HCT116 (cell line): Measurements from ENCODE around the gene SUGCT. TPM values are rescaled to one million over a fixed set of nuclear protein-coding genes. Genes with fewer than 3 reads are reported as not detected.

Source experiments
- ATAC-seq: fragments of 200-7000 bp; cut with Tn5 transposase; 2 replicates; pipeline ENCODE4 v1.9.1; 2020; ENCODE audit warnings: mild to moderate bottlenecking, moderate library complexity
- BruUV-seq: library from RNA; stranded (reverse); fragments of 400-500 nt; replicated peaks from 2 replicates; lab custom pipeline; 2021; lab: Mats Ljungman, UMichigan
- CTCF ChIA-PET: fragments of 300-600 bp; sonication (Branson Sonifier 250); formaldehyde crosslinking; loops from one replicate; lab custom pipeline; 2021; ENCODE audit warnings: antibody characterized with exemption; lab: Charles Lee
- POLR2A ChIA-PET: fragments of 300-600, 350-600 bp; sonication (Branson Sonifier 250); formaldehyde crosslinking; loops from one replicate; lab custom pipeline; 2021; ENCODE audit warnings: antibody characterized with exemption; lab: Charles Lee
- RAD21 ChIA-PET, 2 experiments: fragments of 300-600 bp; sonication (Branson Sonifier 250); formaldehyde crosslinking; loops; one replicate each; lab custom pipeline; 2023; ENCODE audit warnings: low total read pairs in 2 of 2; ENCODE audit not compliant: uncharacterized antibody in 2 of 2, unreplicated experiment in 2 of 2, low non-redundant PET in 1 of 2; lab: Charles Lee
- DNase-seq: peaks from one replicate; pipeline ENCODE4 v3.0.0-alpha.2; 2010; ENCODE audit warnings: low read depth, low spot score
- H2AFZ ChIP-seq: fragments of 200-600 bp; shearing (Covaris generic), sonication (generic); 2 replicates; pipeline ENCODE4 v1.6.1; 2017; ENCODE audit warnings: low read depth, mixed run types, mixed read lengths, antibody characterized with exemption, low read length; ENCODE audit not compliant: poor library complexity, severe bottlenecking
- H3K27ac ChIP-seq: 2 replicates; pipeline ENCODE4 v1.5.1; 2012; ENCODE audit warnings: low read depth, low read length
- H3K27me3 ChIP-seq: fragments of 200-600 bp; sonication (generic); 2 replicates; pipeline ENCODE4 v1.6.1; 2016; ENCODE audit warnings: mixed run types, low read length, mixed read lengths; ENCODE audit not compliant: insufficient read depth
- H3K36me3 ChIP-seq, 2 experiments: fragments of 200-500 bp in 1 of 2; fragments of 200-600 bp in 1 of 2; sonication (Bioruptor generic) in 1 of 2; sonication (generic) in 1 of 2; 2 replicates each; pipeline versions ENCODE4 v1.5.1 to v1.6.1; 2014 to 2016; ENCODE audit warnings: low read length in 2 of 2, inconsistent platforms in 1 of 2, mixed read lengths in 1 of 2, mixed run types in 1 of 2; ENCODE audit not compliant: insufficient read depth in 2 of 2, control insufficient read depth in 1 of 2
- H3K4me1 ChIP-seq, 2 experiments: fragments of 200-600 bp in 1 of 2; sonication (generic) in 1 of 2; 2 replicates each; pipeline versions ENCODE4 v1.5.1 to v1.6.1; 2012 to 2017; ENCODE audit warnings: low read length in 2 of 2, inconsistent platforms in 1 of 2, mild to moderate bottlenecking in 1 of 2, mixed read lengths in 1 of 2, mixed run types in 1 of 2, moderate library complexity in 1 of 2; ENCODE audit not compliant: insufficient read depth in 2 of 2, control insufficient read depth in 1 of 2
- H3K4me2 ChIP-seq: fragments of 200-600 bp; sonication (generic); 2 replicates; pipeline ENCODE4 v1.6.1; 2017; ENCODE audit warnings: mixed run types, low read length, mixed read lengths
- H3K4me3 ChIP-seq, 2 experiments: fragments of 200-600 bp in 1 of 2; sonication (generic) in 1 of 2; replicated peaks in 1 of 2; 2 replicates each; pipeline ENCODE4 v1.5.1; 2011 to 2016; ENCODE audit warnings: low read length in 2 of 2, control low read depth in 1 of 2, low read depth in 1 of 2, mild to moderate bottlenecking in 1 of 2, mixed read lengths in 1 of 2, mixed run types in 1 of 2
- H3K79me2 ChIP-seq: fragments of 200-600 bp; sonication (generic); 2 replicates; pipeline ENCODE4 v1.6.1; 2017; ENCODE audit warnings: mild to moderate bottlenecking, mixed run types, low read length, moderate library complexity, mixed read lengths; ENCODE audit not compliant: insufficient read depth
- H3K9ac ChIP-seq: fragments of 200-600 bp; sonication (generic); 2 replicates; pipeline ENCODE4 v1.6.1; 2016; ENCODE audit warnings: low read length, mixed read lengths
- H3K9me2 ChIP-seq: fragments of 200-600 bp; sonication (generic), shearing (Covaris generic); 2 replicates; pipeline ENCODE4 v1.6.1; 2017; ENCODE audit warnings: mixed run types, mild to moderate bottlenecking, moderate library complexity; ENCODE audit not compliant: insufficient read depth
- H3K9me3 ChIP-seq, 2 experiments: fragments of 200-500 bp in 1 of 2; fragments of 200-600 bp in 1 of 2; sonication (Bioruptor generic) in 1 of 2; sonication (generic) in 1 of 2; 2 replicates each; pipeline ENCODE4 v1.6.1; 2014 to 2017; ENCODE audit warnings: low read length in 2 of 2, mixed read lengths in 2 of 2, inconsistent platforms in 1 of 2, low read depth in 1 of 2, mild to moderate bottlenecking in 1 of 2, mixed run types in 1 of 2, moderate library complexity in 1 of 2; ENCODE audit not compliant: control insufficient read depth in 1 of 2, insufficient read depth in 1 of 2
- H4K20me1 ChIP-seq: fragments of 200-600 bp; sonication (generic), shearing (Covaris generic); 2 replicates; pipeline ENCODE4 v1.6.1; 2017; ENCODE audit warnings: mixed run types, mild to moderate bottlenecking, moderate library complexity; ENCODE audit not compliant: insufficient read depth
- CEBPB ChIP-seq: IDR thresholded peaks from 2 replicates; pipeline ENCODE4 v1.6.1; 2012; ENCODE audit warnings: low read depth
- ELF1 ChIP-seq: IDR thresholded peaks from 2 replicates; pipeline ENCODE4 v1.6.1; 2012; ENCODE audit warnings: low read depth, borderline replicate concordance
- EZH2phosphoT487 ChIP-seq: fragments of 200-600 bp; IDR thresholded peaks from 2 replicates; pipeline ENCODE4 v1.6.1; 2018; ENCODE audit warnings: antibody characterized with exemption, borderline replicate concordance
- REST ChIP-seq: IDR thresholded peaks from 2 replicates; pipeline ENCODE4 v1.6.1; 2012; ENCODE audit warnings: low read depth
- SIN3A ChIP-seq: IDR thresholded peaks from 2 replicates; pipeline ENCODE4 v1.6.1; 2012; ENCODE audit warnings: low read depth
- SP1 ChIP-seq: IDR thresholded peaks from 2 replicates; pipeline ENCODE4 v1.6.1; 2012; ENCODE audit warnings: low read depth
- ZFX ChIP-seq: fragments of 450-650 bp; IDR thresholded peaks from 2 replicates; pipeline ENCODE4 v1.6.1; 2017
- intact Hi-C: fragments of 100-400 bp; cut with micrococcal nuclease; formaldehyde crosslinking; loops from 2 replicates; pipeline ENCODE4 v1.10.0; 2022
- total RNA-seq: library from RNA; stranded (reverse); gene quantifications from one replicate; pipeline ENCODE4 v1.2.1, GENCODE V29; 2021; ENCODE audit not compliant: unreplicated experiment
- TF ChIP-seq, protein P1 (sequence below): IDR thresholded peaks from 2 replicates; pipeline ENCODE4 v1.6.1; 2012

SUGCT gene
- total RNA-seq, 1 experiment from 2014 or later: 4.4 TPM

DNA sequence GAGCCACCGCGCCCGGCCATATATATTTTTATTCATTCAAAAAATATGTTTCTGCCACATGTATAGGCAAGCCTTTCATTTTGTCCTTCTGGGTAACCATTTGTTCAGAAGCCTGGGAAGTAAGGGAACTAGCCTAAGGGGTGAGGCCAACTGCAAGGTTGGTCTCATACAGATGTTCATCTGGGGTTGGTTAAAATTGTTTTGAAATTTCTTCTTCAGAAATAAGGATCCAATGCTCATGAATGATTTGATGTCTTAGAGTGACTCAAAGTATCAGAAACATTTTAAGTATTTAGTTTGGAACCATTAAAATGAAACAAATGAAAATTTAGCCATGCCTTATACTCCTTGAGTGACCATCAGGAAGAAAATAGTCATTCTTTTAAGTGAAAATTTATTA lies 397.2 kb downstream of the SUGCT start:
- DNase-seq: no peak
- ATAC-seq: no peak
- TF ChIP-seq, protein P1, sequence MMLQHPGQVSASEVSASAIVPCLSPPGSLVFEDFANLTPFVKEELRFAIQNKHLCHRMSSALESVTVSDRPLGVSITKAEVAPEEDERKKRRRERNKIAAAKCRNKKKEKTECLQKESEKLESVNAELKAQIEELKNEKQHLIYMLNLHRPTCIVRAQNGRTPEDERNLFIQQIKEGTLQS: no peak
- TF ChIP-seq CEBPB: no peak
- no peak for TF ChIP-seq SP1
- TF ChIP-seq REST: no peak
- no peak for TF ChIP-seq ELF1
- no peak for TF ChIP-seq EZH2phosphoT487
- no peak for TF ChIP-seq ZFX
- TF ChIP-seq SIN3A: no peak
- no peaks in the 10 kb centered on the region for H3K79me2 ChIP-seq
- intact Hi-C loops: no loop called here
- no TSS peak for BruUV-seq
- H3K36me3 ChIP-seq: no peaks in the 10 kb centered on the region
- H3K9ac ChIP-seq: no peak overlapping the region
- H4K20me1 ChIP-seq: no peaks in the 10 kb centered on the region
- H2AFZ ChIP-seq: no peak overlapping the region
- H3K9me3 ChIP-seq: no peaks in the 10 kb centered on the region
- ChIA-PET POLR2A (no interaction called here), CTCF (no interaction called here), RAD21 (no interaction called here)
- no peak overlapping the region for H3K4me3 ChIP-seq
- no peaks in the 10 kb centered on the region for H3K9me2 ChIP-seq
- H3K4me2 ChIP-seq: no peak overlapping the region
- H3K27me3 ChIP-seq: no peaks in the 10 kb centered on the region
- no peaks in the 10 kb centered on the region for H3K4me1 ChIP-seq
- no peak overlapping the region for H3K27ac ChIP-seq
